ENCODE measurements around the gene HOXB1. TPM values are rescaled to one million over a fixed set of nuclear protein-coding genes. Genes with fewer than 3 reads are reported as not detected.

The HOXB1 gene
- polyA plus RNA-seq, 1 donor (not counting 4 experiments of a cell fraction or from before 2014, with no cell fraction given), result not detected

- Histone ChIP-seq H3K27ac (ENCODE audit: control insufficient read depth, insufficient read depth, low read length) (no peak overlapping the region), H3K36me3 (ENCODE audit: control insufficient read depth in 2 of 2, extremely low read depth in 1 of 2, insufficient read depth in 2 of 2, low read length in 2 of 2) (peaks cover 0 to 1% of the 10 kb centered on the region in 2 experiments), H3K9ac (ENCODE audit: control insufficient read depth, extremely low read depth, insufficient read depth, low read length) (no peak overlapping the region), H4K20me1 (ENCODE audit: control insufficient read depth, extremely low read depth, insufficient read depth, low read length) (no peaks in the 10 kb centered on the region), H3K79me2 (ENCODE audit: control insufficient read depth, insufficient read depth, low read length) (no peaks in the 10 kb centered on the region), H3K4me1 (ENCODE audit: control insufficient read depth, extremely low read depth, insufficient read depth, low read length) (peaks cover 14% of the 10 kb centered on the region), H3K4me3 (ENCODE audit: control insufficient read depth in 2 of 3, extremely low read depth in 1 of 3, insufficient read depth in 2 of 3, low read depth in 1 of 3, low read length in 3 of 3) (no peak overlapping the region), H3K9me1 (ENCODE audit: control insufficient read depth, extremely low read depth, insufficient read depth, low read length) (no peaks in the 10 kb centered on the region), H3K27me3 (ENCODE audit: control insufficient read depth, extremely low read depth, insufficient read depth, low read length) (peaks cover 33% of the 10 kb centered on the region), H3K4me2 (ENCODE audit: control insufficient read depth, extremely low read depth, insufficient read depth, low read depth, low read length) (no peak overlapping the region), H3K9me3 (ENCODE audit: control insufficient read depth, low read depth, low read length) (no peaks in the 10 kb centered on the region), H2AFZ (ENCODE audit: control insufficient read depth, low read length) (no peak overlapping the region)
- no peak for FAIRE-seq
- no peak for DNase-seq (ENCODE audit: low read depth, low spot score)
- dilution Hi-C loops (cut with MboI; ENCODE audit: extremely low pct_ligation_motif_present, low sequenced_read_pairs), result no loop called here
- TF ChIP-seq CTCF (optimal IDR thresholded peaks at IDR 0.05 in 1 of 3, IDR thresholded peaks at IDR 0.05 in 1 of 3, conservative IDR thresholded peaks at IDR 0.05 in 1 of 3; ENCODE audit: extremely low read depth in 1 of 3, insufficient read depth in 2 of 3, low read length in 3 of 3) (no peak), EZH2 (IDR thresholded peaks at IDR 0.05; ENCODE audit: low read length) (no peak)
Measured at GRCh38 chr17:48559840-48560817, 29.3 kb upstream of the HOXB1 start.

GRCh38 chr17:48559122-48559839, 28.5 kb upstream of the HOXB1 start:
- H3K79me2 ChIP-seq (ENCODE audit: control insufficient read depth, insufficient read depth, low read length), result no peaks in the 10 kb centered on the region
- dilution Hi-C loops (cut with MboI; ENCODE audit: extremely low pct_ligation_motif_present, low sequenced_read_pairs), result no loop called here
- H3K4me1 ChIP-seq (ENCODE audit: control insufficient read depth, extremely low read depth, insufficient read depth, low read length), result peaks cover 14% of the 10 kb centered on the region
- no peak overlapping the region for H3K9ac ChIP-seq (ENCODE audit: control insufficient read depth, extremely low read depth, insufficient read depth, low read length)
- no peak overlapping the region for H3K4me3 ChIP-seq (ENCODE audit: control insufficient read depth in 2 of 3, extremely low read depth in 1 of 3, insufficient read depth in 2 of 3, low read depth in 1 of 3, low read length in 3 of 3)
- no peaks in the 10 kb centered on the region for H3K9me3 ChIP-seq (ENCODE audit: control insufficient read depth, low read depth, low read length)
- H2AFZ ChIP-seq (ENCODE audit: control insufficient read depth, low read length), result no peak overlapping the region
- TF ChIP-seq CTCF (optimal IDR thresholded peaks at IDR 0.05 in 1 of 3, IDR thresholded peaks at IDR 0.05 in 1 of 3, conservative IDR thresholded peaks at IDR 0.05 in 1 of 3; ENCODE audit: extremely low read depth in 1 of 3, insufficient read depth in 2 of 3, low read length in 3 of 3) (no peak), EZH2 (IDR thresholded peaks at IDR 0.05; ENCODE audit: low read length) (no peak)
- no peaks in the 10 kb centered on the region for H4K20me1 ChIP-seq (ENCODE audit: control insufficient read depth, extremely low read depth, insufficient read depth, low read length)
- H3K9me1 ChIP-seq (ENCODE audit: control insufficient read depth, extremely low read depth, insufficient read depth, low read length), result no peaks in the 10 kb centered on the region
- no peak for DNase-seq (ENCODE audit: low read depth, low spot score)
- peaks cover 0 to 3% of the 10 kb centered on the region in 2 experiments for H3K36me3 ChIP-seq (ENCODE audit: control insufficient read depth in 2 of 2, extremely low read depth in 1 of 2, insufficient read depth in 2 of 2, low read length in 2 of 2)
- peaks cover 31% of the 10 kb centered on the region for H3K27me3 ChIP-seq (ENCODE audit: control insufficient read depth, extremely low read depth, insufficient read depth, low read length)
- H3K4me2 ChIP-seq (ENCODE audit: control insufficient read depth, extremely low read depth, insufficient read depth, low read depth, low read length), result no peak overlapping the region
- FAIRE-seq, result no peak
- no peak overlapping the region for H3K27ac ChIP-seq (ENCODE audit: control insufficient read depth, insufficient read depth, low read length)

Measured in keratinocyte (primary cell).